HEK293 (cell line): ENCODE measurements around the gene FAM83C.

Experiments
- CTCF ChIA-PET: fragments of 350-600 bp; formaldehyde crosslinking; extraction: SDS; loops from one replicate; lab custom pipeline; 2021; ENCODE audit warnings: antibody characterized with exemption; lab: Yijun Ruan, JAX
- POLR2A ChIA-PET: fragments of 300-600 bp; formaldehyde crosslinking; extraction: SDS; loops from one replicate; lab custom pipeline; 2020; ENCODE audit warnings: antibody characterized with exemption, inconsistent platforms; lab: Yijun Ruan, JAX
- H3K27ac ChIP-seq: fragments of 200-500 bp; sonication (Bioruptor generic); 2 replicates; pipeline ENCODE4 v1.5.1; 2014; ENCODE audit warnings: low read depth, low read length, control low read depth, inconsistent platforms; ENCODE audit errors: extremely low read depth
- H3K36me3 ChIP-seq, 2 experiments: fragments of 200-500 bp in 1 of 2; sonication (Bioruptor generic) in 1 of 2; 1 replicate in 1 of 2; 2 replicates in 1 of 2; pipeline ENCODE4 v1.5.1; 2014 to 2017; ENCODE audit warnings: inconsistent platforms in 2 of 2, low read length in 2 of 2; ENCODE audit not compliant: control insufficient read depth in 2 of 2, insufficient read depth in 1 of 2
- H3K4me1 ChIP-seq: fragments of 200-500 bp; sonication (Bioruptor generic); 2 replicates; pipeline ENCODE4 v1.5.1; 2014; ENCODE audit warnings: mild to moderate bottlenecking, low read length, inconsistent platforms; ENCODE audit not compliant: control insufficient read depth, insufficient read depth
- H3K4me3 ChIP-seq: 2 replicates; pipeline ENCODE4 v1.5.1; 2011; ENCODE audit warnings: low read depth, mild to moderate bottlenecking, control low read depth, low read length, moderate library complexity
- H3K9me3 ChIP-seq: fragments of 200-500 bp; sonication (Bioruptor generic); 2 replicates; pipeline ENCODE4 v1.5.1; 2014; ENCODE audit warnings: low read depth, low read length, inconsistent platforms; ENCODE audit not compliant: control insufficient read depth, insufficient read depth
- BCL11B ChIP-seq: fragments of 450-650 bp; formaldehyde crosslinking; IDR thresholded peaks from 2 replicates; pipeline ENCODE4 v1.5.1; 2016; ENCODE audit warnings: low read depth, missing biosample characterization, missing genetic modification characterization
- KLF10 ChIP-seq: fragments of 450-650 bp; IDR thresholded peaks from 2 replicates; pipeline ENCODE4 v1.5.1; 2018; ENCODE audit warnings: missing biosample characterization, mild to moderate bottlenecking, missing genetic modification characterization
- PRDM1 ChIP-seq: fragments of 450-650 bp; formaldehyde crosslinking; IDR thresholded peaks from 2 replicates; pipeline ENCODE4; 2016; ENCODE audit warnings: missing biosample characterization, missing genetic modification characterization
- SCRT2 ChIP-seq: fragments of 450-650 bp; formaldehyde crosslinking; IDR thresholded peaks from 2 replicates; pipeline ENCODE4 v1.5.1; 2016; ENCODE audit warnings: missing biosample characterization, missing genetic modification characterization
- ZBTB17 ChIP-seq: fragments of 450-650 bp; formaldehyde crosslinking; IDR thresholded peaks from 2 replicates; pipeline ENCODE4 v1.5.1; 2016; ENCODE audit warnings: missing biosample characterization, missing genetic modification characterization
- ZBTB8A ChIP-seq: fragments of 450-650 bp; formaldehyde crosslinking; IDR thresholded peaks from 2 replicates; pipeline ENCODE4 v1.5.1; 2016; ENCODE audit warnings: missing biosample characterization, missing genetic modification characterization
- ZNF157 ChIP-seq: fragments of 450-650 bp; formaldehyde crosslinking; IDR thresholded peaks from 2 replicates; pipeline ENCODE4 v1.5.1; 2016; ENCODE audit warnings: missing biosample characterization, missing genetic modification characterization
- ZNF292 ChIP-seq: fragments of 450-650 bp; formaldehyde crosslinking; IDR thresholded peaks from 2 replicates; pipeline ENCODE4 v1.5.1; 2016; ENCODE audit warnings: low read depth, missing biosample characterization, missing genetic modification characterization, borderline replicate concordance
- ZNF335 ChIP-seq: fragments of 450-650 bp; formaldehyde crosslinking; conservative IDR thresholded peaks from 2 replicates; pipeline ENCODE4 v1.5.1; 2016; ENCODE audit warnings: missing biosample characterization, missing genetic modification characterization
- ZNF548 ChIP-seq: fragments of 450-650 bp; formaldehyde crosslinking; IDR thresholded peaks from 2 replicates; pipeline ENCODE4 v1.5.1; 2016; ENCODE audit warnings: missing biosample characterization, missing genetic modification characterization
- ZNF560 ChIP-seq: fragments of 450-650 bp; formaldehyde crosslinking; IDR thresholded peaks from 2 replicates; pipeline ENCODE4 v1.5.1; 2017; ENCODE audit warnings: missing biosample characterization, missing genetic modification characterization, borderline replicate concordance
- ZNF626 ChIP-seq: fragments of 450-650 bp; sonication (Bioruptor Pico); formaldehyde crosslinking; IDR thresholded peaks from 2 replicates; pipeline ENCODE4 v1.5.1; 2018; ENCODE audit warnings: missing biosample characterization, missing genetic modification characterization, inconsistent platforms
- TF ChIP-seq, protein P1 (sequence below): fragments of 450-650 bp; formaldehyde crosslinking; IDR thresholded peaks from 2 replicates; pipeline ENCODE4 v1.5.1; 2016; ENCODE audit warnings: missing biosample characterization, missing genetic modification characterization
- TF ChIP-seq, protein P2 (sequence below): fragments of 450-650 bp; IDR thresholded peaks from 2 replicates; pipeline ENCODE4 v1.5.1; 2018; ENCODE audit warnings: missing biosample characterization, mild to moderate bottlenecking, missing genetic modification characterization
- TF ChIP-seq, protein P3 (sequence below): fragments of 450-650 bp; IDR thresholded peaks from 2 replicates; pipeline ENCODE4 v1.5.1; 2018; ENCODE audit warnings: missing biosample characterization, missing genetic modification characterization
- TF ChIP-seq, protein P4 (sequence below): fragments of 450-650 bp; formaldehyde crosslinking; IDR thresholded peaks from 2 replicates; pipeline ENCODE4 v1.5.1; 2016; ENCODE audit warnings: missing biosample characterization, missing genetic modification characterization, low read depth

Gene FAM83C

DNA sequence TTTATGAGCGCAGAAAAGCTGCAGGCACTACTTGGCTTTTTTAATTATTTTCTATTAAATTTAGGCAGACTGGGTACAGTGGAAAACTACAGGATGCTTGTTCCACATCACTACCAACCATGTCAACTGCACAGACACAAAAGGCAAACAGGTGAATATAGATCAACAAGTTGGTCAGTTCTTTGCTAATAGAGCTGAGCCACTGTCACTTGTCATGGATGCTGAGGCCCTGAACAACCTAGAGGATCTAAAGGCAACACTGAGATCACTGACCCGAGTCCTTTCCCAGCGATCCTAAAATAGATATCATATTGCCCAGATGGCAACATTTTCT, 34.5 kb upstream of the FAM83C start:
- no peak overlapping the region for H3K27ac ChIP-seq
- TF ChIP-seq SCRT2 (tag by site-specific recombination): peak; percentile 91
- no peak for TF ChIP-seq ZNF560 (tag by site-specific recombination)
- H3K9me3 ChIP-seq: no peaks in the 10 kb centered on the region
- H3K4me1 ChIP-seq: no peaks in the 10 kb centered on the region; the same call in 1 of the 2 replicates
- ChIA-PET CTCF (interaction anchor here (1.0 to 9.6 kb wide), 2 partner anchors 22 to 84 kb away, joined by 3 to 236 read pairs; no protein-coding TSS in a partner anchor), POLR2A (no interaction called here)
- no peak overlapping the region for H3K4me3 ChIP-seq
- no peaks in the 10 kb centered on the region for H3K36me3 ChIP-seq

DNA sequence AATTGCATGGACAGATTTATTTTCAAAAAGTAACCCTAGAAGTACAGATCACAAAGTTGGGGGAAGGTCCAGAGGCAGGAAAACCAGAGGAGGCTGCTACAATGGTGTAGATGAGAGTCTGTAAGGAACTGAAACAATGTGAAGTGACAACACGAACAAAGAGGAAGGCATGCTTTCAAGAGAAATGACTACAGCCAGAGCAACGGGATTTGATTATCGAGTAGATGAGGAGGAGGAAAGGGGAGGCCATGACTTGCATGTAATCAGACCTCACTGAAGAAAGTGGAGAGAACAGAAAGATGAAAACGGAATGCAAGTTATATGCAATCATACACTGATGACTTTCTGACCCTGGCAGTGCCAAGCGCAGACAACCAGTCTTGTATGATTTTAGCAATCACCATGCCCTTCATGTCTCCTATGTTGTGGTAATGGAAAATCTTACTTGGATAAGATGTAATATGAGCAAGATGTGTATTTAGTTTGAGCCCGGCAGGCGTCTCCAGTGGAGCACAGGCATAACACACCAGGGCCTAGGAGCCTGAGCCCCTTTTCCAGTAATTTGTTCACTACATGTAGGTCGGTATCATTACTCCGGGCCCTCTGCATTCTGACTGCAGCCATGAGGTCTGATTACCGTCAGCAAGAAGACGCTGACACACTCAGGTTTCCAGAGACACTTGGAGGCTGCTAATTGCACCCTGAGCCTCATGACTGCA, 34.0 kb upstream of the FAM83C start:
- no peaks in the 10 kb centered on the region for H3K36me3 ChIP-seq
- TF ChIP-seq, protein P1, sequence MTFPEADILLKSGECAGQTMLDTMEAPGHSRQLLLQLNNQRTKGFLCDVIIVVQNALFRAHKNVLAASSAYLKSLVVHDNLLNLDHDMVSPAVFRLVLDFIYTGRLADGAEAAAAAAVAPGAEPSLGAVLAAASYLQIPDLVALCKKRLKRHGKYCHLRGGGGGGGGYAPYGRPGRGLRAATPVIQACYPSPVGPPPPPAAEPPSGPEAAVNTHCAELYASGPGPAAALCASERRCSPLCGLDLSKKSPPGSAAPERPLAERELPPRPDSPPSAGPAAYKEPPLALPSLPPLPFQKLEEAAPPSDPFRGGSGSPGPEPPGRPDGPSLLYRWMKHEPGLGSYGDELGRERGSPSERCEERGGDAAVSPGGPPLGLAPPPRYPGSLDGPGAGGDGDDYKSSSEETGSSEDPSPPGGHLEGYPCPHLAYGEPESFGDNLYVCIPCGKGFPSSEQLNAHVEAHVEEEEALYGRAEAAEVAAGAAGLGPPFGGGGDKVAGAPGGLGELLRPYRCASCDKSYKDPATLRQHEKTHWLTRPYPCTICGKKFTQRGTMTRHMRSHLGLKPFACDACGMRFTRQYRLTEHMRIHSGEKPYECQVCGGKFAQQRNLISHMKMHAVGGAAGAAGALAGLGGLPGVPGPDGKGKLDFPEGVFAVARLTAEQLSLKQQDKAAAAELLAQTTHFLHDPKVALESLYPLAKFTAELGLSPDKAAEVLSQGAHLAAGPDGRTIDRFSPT (tag by site-specific recombination): peak; percentile 40; the same call in 1 of the 2 replicates
- TF ChIP-seq ZNF157 (tag by site-specific recombination) (no peak), PRDM1 (peak; percentile 77), ZNF548 (tag by site-specific recombination) (no peak), KLF10 (tag by site-specific recombination) (no peak), ZBTB8A (no peak), ZBTB17 (tag by site-specific recombination) (peak; percentile 47; the same call in 1 of the 2 replicates), ZNF292 (tag by site-specific recombination) (no peak), ZNF626 (tag by site-specific recombination) (no peak), ZNF335 (tag by site-specific recombination) (no peak), BCL11B (tag by site-specific recombination) (no peak)
- TF ChIP-seq, protein P2, sequence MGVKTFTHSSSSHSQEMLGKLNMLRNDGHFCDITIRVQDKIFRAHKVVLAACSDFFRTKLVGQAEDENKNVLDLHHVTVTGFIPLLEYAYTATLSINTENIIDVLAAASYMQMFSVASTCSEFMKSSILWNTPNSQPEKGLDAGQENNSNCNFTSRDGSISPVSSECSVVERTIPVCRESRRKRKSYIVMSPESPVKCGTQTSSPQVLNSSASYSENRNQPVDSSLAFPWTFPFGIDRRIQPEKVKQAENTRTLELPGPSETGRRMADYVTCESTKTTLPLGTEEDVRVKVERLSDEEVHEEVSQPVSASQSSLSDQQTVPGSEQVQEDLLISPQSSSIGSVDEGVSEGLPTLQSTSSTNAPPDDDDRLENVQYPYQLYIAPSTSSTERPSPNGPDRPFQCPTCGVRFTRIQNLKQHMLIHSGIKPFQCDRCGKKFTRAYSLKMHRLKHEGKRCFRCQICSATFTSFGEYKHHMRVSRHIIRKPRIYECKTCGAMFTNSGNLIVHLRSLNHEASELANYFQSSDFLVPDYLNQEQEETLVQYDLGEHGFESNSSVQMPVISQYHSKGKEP: peak; percentile 82
- TF ChIP-seq, protein P3, sequence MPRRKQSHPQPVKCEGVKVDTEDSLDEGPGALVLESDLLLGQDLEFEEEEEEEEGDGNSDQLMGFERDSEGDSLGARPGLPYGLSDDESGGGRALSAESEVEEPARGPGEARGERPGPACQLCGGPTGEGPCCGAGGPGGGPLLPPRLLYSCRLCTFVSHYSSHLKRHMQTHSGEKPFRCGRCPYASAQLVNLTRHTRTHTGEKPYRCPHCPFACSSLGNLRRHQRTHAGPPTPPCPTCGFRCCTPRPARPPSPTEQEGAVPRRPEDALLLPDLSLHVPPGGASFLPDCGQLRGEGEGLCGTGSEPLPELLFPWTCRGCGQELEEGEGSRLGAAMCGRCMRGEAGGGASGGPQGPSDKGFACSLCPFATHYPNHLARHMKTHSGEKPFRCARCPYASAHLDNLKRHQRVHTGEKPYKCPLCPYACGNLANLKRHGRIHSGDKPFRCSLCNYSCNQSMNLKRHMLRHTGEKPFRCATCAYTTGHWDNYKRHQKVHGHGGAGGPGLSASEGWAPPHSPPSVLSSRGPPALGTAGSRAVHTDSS (tag by site-specific recombination): no peak
- TF ChIP-seq, protein P4, sequence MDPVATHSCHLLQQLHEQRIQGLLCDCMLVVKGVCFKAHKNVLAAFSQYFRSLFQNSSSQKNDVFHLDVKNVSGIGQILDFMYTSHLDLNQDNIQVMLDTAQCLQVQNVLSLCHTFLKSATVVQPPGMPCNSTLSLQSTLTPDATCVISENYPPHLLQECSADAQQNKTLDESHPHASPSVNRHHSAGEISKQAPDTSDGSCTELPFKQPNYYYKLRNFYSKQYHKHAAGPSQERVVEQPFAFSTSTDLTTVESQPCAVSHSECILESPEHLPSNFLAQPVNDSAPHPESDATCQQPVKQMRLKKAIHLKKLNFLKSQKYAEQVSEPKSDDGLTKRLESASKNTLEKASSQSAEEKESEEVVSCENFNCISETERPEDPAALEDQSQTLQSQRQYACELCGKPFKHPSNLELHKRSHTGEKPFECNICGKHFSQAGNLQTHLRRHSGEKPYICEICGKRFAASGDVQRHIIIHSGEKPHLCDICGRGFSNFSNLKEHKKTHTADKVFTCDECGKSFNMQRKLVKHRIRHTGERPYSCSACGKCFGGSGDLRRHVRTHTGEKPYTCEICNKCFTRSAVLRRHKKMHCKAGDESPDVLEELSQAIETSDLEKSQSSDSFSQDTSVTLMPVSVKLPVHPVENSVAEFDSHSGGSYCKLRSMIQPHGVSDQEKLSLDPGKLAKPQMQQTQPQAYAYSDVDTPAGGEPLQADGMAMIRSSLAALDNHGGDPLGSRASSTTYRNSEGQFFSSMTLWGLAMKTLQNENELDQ (tag by site-specific recombination): no peak
- H3K27ac ChIP-seq: no peak overlapping the region
- ChIA-PET POLR2A (no interaction called here), CTCF (interaction anchor here (0.6 to 9.6 kb wide), 3 partner anchors 18 to 85 kb away, joined by 3 to 236 read pairs (median 3); no protein-coding TSS in a partner anchor)
- H3K4me1 ChIP-seq: no peaks in the 10 kb centered on the region; the same call in 1 of the 2 replicates
- H3K9me3 ChIP-seq: no peaks in the 10 kb centered on the region
- no peak overlapping the region for H3K4me3 ChIP-seq
